Activated CD8-positive, alpha-beta T cell treated with anti-CD3 and anti-CD28 coated beads, Interleukin-2, amount 10 ng/mL, durations not matched to agents 7 days and 5 days (primary cell): ENCODE measurements around the gene LPAR2. TPM values are rescaled to one million over a fixed set of nuclear protein-coding genes. Genes with fewer than 3 reads are reported as not detected.

Experiments
- total RNA-seq, 2 experiments: library from RNA; stranded (reverse); gene quantifications; one replicate each; pipeline ENCODE4 v1.2.3, GENCODE V29; 2021

The LPAR2 gene
- total RNA-seq, 2 experiments from 2014 or later, result 44.8 to 50.8 TPM

Other genes starting within 250 kb of the LPAR2 start
- 100 to 1,000 TPM; 180 TPM for gene GATAD2A, start 222.5 kb downstream of the LPAR2 start, total RNA-seq
- 1 to 10 TPM; 3.4 to 3.9 TPM for gene TSSK6, start 112.7 kb downstream of the LPAR2 start, total RNA-seq
- gene NDUFA13, start 112.0 kb downstream of the LPAR2 start, total RNA-seq, result 100 to 1,000 TPM; 388 to 413 TPM
- gene YJEFN3, start 99.3 kb downstream of the LPAR2 start, total RNA-seq, result 10 to 100 TPM; 10.0 to 10.6 TPM
- gene CILP2, start 90.0 kb downstream of the LPAR2 start, total RNA-seq, result under 1 TPM; 0.16 to 0.24 TPM
- gene PBX4, start 9.5 kb downstream of the LPAR2 start, total RNA-seq, result 10 to 100 TPM; 33.8 to 34.1 TPM
- 100 to 1,000 TPM in 1 of 2 experiments, 10 to 100 TPM in 1; 96.7 to 104 TPM for gene GMIP, start 15.4 kb upstream of the LPAR2 start, total RNA-seq
- gene ATP13A1, start 35.5 kb upstream of the LPAR2 start, total RNA-seq, result 10 to 100 TPM; 78.6 to 78.8 TPM
- 10 to 100 TPM; 74.2 to 87.8 TPM for gene ZNF101, start 40.6 kb upstream of the LPAR2 start, total RNA-seq
- 1 to 10 TPM; 6.9 TPM for gene ZNF14, start 104.9 kb upstream of the LPAR2 start, total RNA-seq
- 10 to 100 TPM; 22.4 to 25.1 TPM for gene ZNF506, start 193.5 kb upstream of the LPAR2 start, total RNA-seq
- gene ZNF253, start 237.7 kb upstream of the LPAR2 start, total RNA-seq, result 10 to 100 TPM; 15.7 to 17.5 TPM